ENCODE results near the gene MATN3.

GRCh38 chr2:20048488-20049448, 36.3 kb upstream of the MATN3 start:
- TF ChIP-seq CTCF (conservative IDR thresholded peaks at IDR 0.05 in 1 of 2, IDR thresholded peaks at IDR 0.05 in 1 of 2; ENCODE audit: extremely low read depth in 1 of 2, insufficient read depth in 1 of 2, low read depth in 1 of 2, low read length in 2 of 2), result no peak
- no peak for TF ChIP-seq EZH2 (IDR thresholded peaks at IDR 0.05; ENCODE audit: borderline replicate concordance, low read length)

Measured in mammary epithelial cell (primary cell).